Measurements from ENCODE around the gene E2F6. TPM values are rescaled to one million over a fixed set of nuclear protein-coding genes. Genes with fewer than 3 reads are reported as not detected.

Gene E2F6
- total RNA-seq, 4 donors from 2014 or later, result 29.4 to 46.1 (median 36.2) TPM

- Histone ChIP-seq H3K4me3 (no peak overlapping the region), H3K9me3 (no peaks in the 10 kb centered on the region), H3K4me1 (peaks cover 5 to 24% of the 10 kb centered on the region in 2 donors), H3K36me3 (no peaks in the 10 kb centered on the region), H3K27ac (no peak overlapping the region), H3K27me3 (no peaks in the 10 kb centered on the region)
- TF ChIP-seq CTCF (IDR thresholded peaks at IDR 0.05 in 4 of 5, conservative IDR thresholded peaks at IDR 0.05 in 1 of 5) (no peak), POLR2A (IDR thresholded peaks at IDR 0.05) (no peak)
- in situ Hi-C loops (cut with MboI; ENCODE audit: low sequenced_read_pairs in 4 of 4) (loop anchor here in 3 of 4 donors (5.0 to 25.0 kb wide), 4 partner anchors 177 to 577 kb away; a partner anchor contains a TSS), intact Hi-C loops (cut with DNase I; ENCODE audit: low total_unique reads) (loop anchor here (2.0 to 5.0 kb wide), 2 partner anchors 72 to 168 kb away; no protein-coding TSS in a partner anchor)
- ATAC-seq (no peak), DNase-seq (no peak)
Measured at GRCh38 chr2:11414372-11415124, 51.4 kb downstream of the E2F6 start.

DNA sequence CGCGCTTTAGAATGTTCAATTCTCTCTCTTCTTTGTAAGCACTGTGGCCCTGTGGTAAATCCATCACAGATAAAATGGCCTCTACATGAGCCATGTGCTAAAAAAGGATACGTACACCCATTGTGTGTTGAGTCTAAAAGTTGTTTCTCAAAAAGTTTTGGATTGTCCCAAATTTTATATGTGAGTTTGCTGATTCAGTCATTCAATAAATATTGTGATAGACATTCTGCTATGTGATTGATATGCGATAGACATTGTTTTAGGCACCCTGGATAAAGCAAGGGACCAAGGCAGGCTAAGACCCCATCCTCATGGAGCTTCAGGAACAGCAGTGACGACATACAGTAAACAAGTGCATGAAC lies 53.5 kb downstream of the E2F6 start:
- no peaks in the 10 kb centered on the region for H3K27me3 ChIP-seq
- intact Hi-C loops (cut with DNase I; ENCODE audit: low total_unique reads), result loop anchor here (1.0 kb wide), 1 partner anchor 177 kb away; no protein-coding TSS in a partner anchor
- ATAC-seq (no peak), DNase-seq (no peak)
- H3K36me3 ChIP-seq, result no peaks in the 10 kb centered on the region
- H3K4me1 ChIP-seq, result peaks cover 7 to 24% of the 10 kb centered on the region in 2 donors
- H3K27ac ChIP-seq, result no peak overlapping the region
- H3K9me3 ChIP-seq, result no peaks in the 10 kb centered on the region
- in situ Hi-C loops (cut with MboI; ENCODE audit: low sequenced_read_pairs in 4 of 4), result loop anchor here in 3 of 4 donors (5.0 to 25.0 kb wide), 4 partner anchors 175 to 575 kb away; a partner anchor contains a TSS
- TF ChIP-seq CTCF (IDR thresholded peaks at IDR 0.05 in 4 of 5, conservative IDR thresholded peaks at IDR 0.05 in 1 of 5) (no peak), POLR2A (IDR thresholded peaks at IDR 0.05) (no peak)
- H3K4me3 ChIP-seq, result peak overlapping the region in 2 of 4 donors; percentile 32 to 62

DNA sequence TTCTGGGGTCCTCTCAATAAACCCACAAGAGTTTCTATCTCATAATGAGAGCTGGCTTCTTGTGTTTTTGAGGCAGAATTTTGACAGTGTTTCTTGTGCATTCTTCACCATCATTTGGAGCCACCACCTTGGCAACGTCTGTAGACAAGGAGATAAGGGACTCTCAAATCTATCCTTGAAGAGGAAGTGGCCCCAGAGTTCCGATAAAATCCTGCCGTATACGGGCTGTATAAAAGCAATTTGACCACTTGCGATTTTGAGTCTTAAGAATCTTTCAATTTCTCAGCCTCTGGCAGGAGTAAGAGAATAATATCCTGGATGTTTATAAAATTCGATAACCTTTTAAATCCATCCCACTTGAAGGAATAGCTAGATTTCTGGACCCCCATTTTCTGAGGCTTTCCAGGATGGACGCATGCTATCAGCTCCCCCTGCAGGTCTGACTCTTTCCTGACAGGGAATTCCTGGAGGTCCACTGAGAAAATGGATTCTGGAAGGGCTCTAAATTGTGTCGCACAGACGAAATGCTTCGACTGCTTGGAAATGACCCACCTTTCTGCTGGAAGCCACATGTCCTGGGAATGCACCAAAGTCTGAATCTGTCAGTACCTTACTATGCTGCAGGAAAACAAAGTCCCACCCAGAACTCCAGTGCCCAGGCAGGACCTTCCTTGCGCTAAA lies 54.1 kb downstream of the E2F6 start:
- in situ Hi-C loops (cut with MboI; ENCODE audit: low sequenced_read_pairs in 4 of 4) (loop anchor here in 3 of 4 donors (5.0 to 25.0 kb wide), 4 partner anchors 175 to 575 kb away; a partner anchor contains a TSS), intact Hi-C loops (cut with DNase I; ENCODE audit: low total_unique reads) (loop anchor here (1.0 to 2.0 kb wide), 2 partner anchors 177 to 279 kb away; a partner anchor contains a TSS)
- ATAC-seq, result peak in 1 of 2 donors; percentile 60
- Histone ChIP-seq H3K27me3 (no peaks in the 10 kb centered on the region), H3K4me1 (peaks cover 12 to 29% of the 10 kb centered on the region in 2 donors), H3K27ac (no peak overlapping the region), H3K9me3 (no peaks in the 10 kb centered on the region), H3K36me3 (no peaks in the 10 kb centered on the region), H3K4me3 (peak overlapping the region; percentile 32 to 62 (median 37))
- DNase-seq, result peak; percentile 20 to 33
- no peak for TF ChIP-seq POLR2A (IDR thresholded peaks at IDR 0.05)
- peak; percentile 78 to 87 (median 81) for TF ChIP-seq CTCF (IDR thresholded peaks at IDR 0.05 in 4 of 5, conservative IDR thresholded peaks at IDR 0.05 in 1 of 5)

- in situ Hi-C loops (cut with MboI; ENCODE audit: low sequenced_read_pairs in 4 of 4), result loop anchor here in 3 of 4 donors (5.0 to 25.0 kb wide), 4 partner anchors 174 to 574 kb away; a partner anchor contains a TSS
- DNase-seq (no peak), ATAC-seq (no peak)
- Histone ChIP-seq H3K9me3 (no peaks in the 10 kb centered on the region), H3K36me3 (no peaks in the 10 kb centered on the region), H3K4me3 (peak overlapping the region in 1 of 4 donors; percentile 62), H3K27me3 (no peaks in the 10 kb centered on the region), H3K27ac (no peak overlapping the region), H3K4me1 (peaks cover 13 to 30% of the 10 kb centered on the region in 2 donors)
- TF ChIP-seq POLR2A (IDR thresholded peaks at IDR 0.05), result no peak
- TF ChIP-seq CTCF (IDR thresholded peaks at IDR 0.05 in 4 of 5, conservative IDR thresholded peaks at IDR 0.05 in 1 of 5), result no peak
- intact Hi-C loops (cut with DNase I; ENCODE audit: low total_unique reads), result loop anchor here (2.0 kb wide), 1 partner anchor 278 kb away; a partner anchor contains a TSS
Measured at GRCh38 chr2:11411244-11411643, 54.7 kb downstream of the E2F6 start.
